ENCODE results near the gene PTBP2.

DNA sequence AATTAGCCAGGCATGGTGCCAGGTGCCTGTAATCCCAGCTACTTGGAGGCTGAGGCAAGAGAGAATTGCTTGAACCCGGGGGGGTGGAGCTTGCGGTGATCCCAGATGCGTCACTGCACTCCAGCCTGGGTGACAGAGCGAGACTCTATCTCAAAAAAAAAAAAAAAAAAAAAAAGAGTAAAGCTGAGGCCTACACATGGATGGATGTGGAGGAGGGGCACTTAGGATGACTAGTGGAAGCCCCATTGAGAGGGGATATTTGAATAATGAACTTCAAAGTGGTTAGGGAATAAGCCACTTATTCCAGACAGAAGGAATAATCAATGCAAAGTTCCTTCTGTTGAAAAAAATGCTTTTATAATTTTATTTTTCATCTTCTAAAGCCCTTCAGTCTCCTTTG, 51.4 kb downstream of the PTBP2 start:
- TF ChIP-seq CTCF (IDR thresholded peaks at IDR 0.05; ENCODE audit: insufficient read depth, low read length, poor library complexity, severe bottlenecking) (no peak), EZH2phosphoT487 (conservative IDR thresholded peaks at IDR 0.05; ENCODE audit: low read length) (no peak)
